A549 (cell line): ENCODE data around the gene HACE1. TPM values are rescaled to one million over a fixed set of nuclear protein-coding genes. Genes with fewer than 3 reads are reported as not detected.

Experiments
- ATAC-seq, 2 experiments: fragments of 200-7000 bp in 1 of 2; fragments of >200 bp in 1 of 2; cut with Nextera tagmentation in 1 of 2; cut with Tn5 transposase in 1 of 2; 3 replicates each; pipeline versions ENCODE4 v1.8.0 to v1.9.1; 2018 to 2020; ENCODE audit warnings: mild to moderate bottlenecking in 1 of 2, moderate library complexity in 1 of 2
- CTCF ChIA-PET: fragments of 300-600 bp; sonication (Branson Sonifier 250); formaldehyde crosslinking; extraction: SDS; loops from one replicate; lab custom pipeline; 2021; ENCODE audit warnings: antibody characterized with exemption, inconsistent platforms; lab: Yijun Ruan, JAX
- POLR2A ChIA-PET: fragments of 350-600 bp; formaldehyde crosslinking; extraction: SDS; loops from one replicate; lab custom pipeline; 2021; ENCODE audit warnings: antibody characterized with exemption, inconsistent platforms; lab: Yijun Ruan, JAX
- DNase-seq, 2 experiments: peaks; one replicate each; pipeline versions ENCODE4 v3.0.0 to v3.0.0-alpha.2; 2011 to 2016; ENCODE audit warnings: low read depth in 1 of 2, low spot score in 1 of 2
- FAIRE-seq: peaks from 2 replicates; lab custom pipeline; 2011; peaks lifted over from hg19 to GRCh38; lab: Jason Lieb, UNC
- H3K27ac ChIP-seq, 2 experiments: fragments of >200 bp; sonication (Bioruptor Twin); formaldehyde crosslinking; 3 replicates each; pipeline ENCODE4 v1.5.1; 2016 to 2017
- H3K4me1 ChIP-seq: fragments of >200 bp; sonication (Bioruptor Twin); formaldehyde crosslinking; 3 replicates; pipeline ENCODE4 v1.6.1; 2016
- H3K4me2 ChIP-seq: fragments of >200 bp; sonication (Bioruptor Twin); formaldehyde crosslinking; 3 replicates; pipeline ENCODE4 v1.6.1; 2016
- H3K4me3 ChIP-seq: fragments of >200 bp; sonication (Bioruptor Twin); formaldehyde crosslinking; 3 replicates; pipeline ENCODE4 v1.5.1; 2016
- H3K9me3 ChIP-seq: fragments of >200 bp; sonication (Bioruptor Twin); formaldehyde crosslinking; 3 replicates; pipeline ENCODE4 v1.6.1; 2016
- CBX2 ChIP-seq: fragments of 200-600 bp; sonication (generic); IDR thresholded peaks from 2 replicates; pipeline ENCODE4 v1.6.1; 2016; ENCODE audit warnings: low read depth, mild to moderate bottlenecking, borderline replicate concordance
- CEBPB ChIP-seq, 2 experiments: fragments of >200 bp in 1 of 2; sonication (Bioruptor Twin) in 1 of 2; formaldehyde crosslinking in 1 of 2; IDR thresholded peaks; 2 replicates each; pipeline ENCODE4 v1.6.1; 2012 to 2016
- CHD4 ChIP-seq: fragments of 200-600 bp; sonication (generic); IDR thresholded peaks from 2 replicates; pipeline ENCODE4 v1.6.1; 2016; ENCODE audit warnings: antibody characterized with exemption, mild to moderate bottlenecking, borderline replicate concordance
- CTCF ChIP-seq: fragments of >200 bp; sonication (Bioruptor Twin); formaldehyde crosslinking; IDR thresholded peaks from 3 replicates; pipeline ENCODE4 v1.5.1; 2016
- EHMT2 ChIP-seq: fragments of 200-600 bp; sonication (generic); IDR thresholded peaks from 2 replicates; pipeline ENCODE4 v1.6.1; 2016; ENCODE audit warnings: antibody characterized with exemption, low read depth, mild to moderate bottlenecking, moderate library complexity
- ELK1 ChIP-seq: fragments of 150-350 bp; IDR thresholded peaks from 2 replicates; pipeline ENCODE4 v1.6.1; 2014; ENCODE audit warnings: low read depth, mild to moderate bottlenecking, low read length
- EP300 ChIP-seq, 2 experiments: fragments of >200 bp; sonication (Bioruptor Twin); formaldehyde crosslinking; IDR thresholded peaks; 2 replicates in 1 of 2; 3 replicates in 1 of 2; pipeline ENCODE4 v1.6.1; 2016 to 2017
- FOSL2 ChIP-seq, 2 experiments: fragments of 450-650 bp in 1 of 2; fragments of >200 bp in 1 of 2; sonication (Bioruptor Twin) in 1 of 2; formaldehyde crosslinking; IDR thresholded peaks; 2 replicates each; pipeline versions ENCODE4 v1.5.0 to v1.6.1; 2016 to 2020; ENCODE audit warnings: mild to moderate bottlenecking in 1 of 2, moderate library complexity in 1 of 2
- GATA3 ChIP-seq: IDR thresholded peaks from 2 replicates; pipeline ENCODE4 v1.6.1; 2012; ENCODE audit warnings: borderline replicate concordance
- HMGXB4 ChIP-seq: fragments of 250-450 bp; sonication (Bioruptor Pico); IDR thresholded peaks from 2 replicates; pipeline ENCODE4 v1.5.0; 2021; ENCODE audit warnings: mild to moderate bottlenecking, moderate library complexity, borderline replicate concordance
- JUNB ChIP-seq: fragments of >200 bp; sonication (Bioruptor Twin); formaldehyde crosslinking; IDR thresholded peaks from 2 replicates; pipeline ENCODE4 v1.6.1; 2016
- MAFK ChIP-seq: fragments of 450-650 bp; IDR thresholded peaks from 2 replicates; pipeline ENCODE4 v1.6.1; 2014; ENCODE audit not compliant: partially characterized antibody
- MAX ChIP-seq: IDR thresholded peaks from 2 replicates; pipeline ENCODE4 v1.6.1; 2012
- MAZ ChIP-seq: fragments of 150-350 bp; IDR thresholded peaks from 2 replicates; pipeline ENCODE4 v1.6.1; 2014; ENCODE audit warnings: antibody characterized with exemption, low read depth, low read length, borderline replicate concordance
- NPAS2 ChIP-seq: fragments of 250-450 bp; sonication (Bioruptor Pico); IDR thresholded peaks from 2 replicates; pipeline ENCODE4 v1.8.0; 2022; ENCODE audit warnings: mild to moderate bottlenecking, moderate library complexity, borderline replicate concordance
- NR3C1 ChIP-seq: fragments of >200 bp; sonication (Bioruptor Twin); formaldehyde crosslinking; IDR thresholded peaks from 3 replicates; pipeline ENCODE4 v1.6.1; 2017
- PHF8 ChIP-seq: fragments of 200-600 bp; sonication (generic); IDR thresholded peaks from 2 replicates; pipeline ENCODE4 v1.6.1; 2016; ENCODE audit warnings: low read depth, mild to moderate bottlenecking, antibody characterized with exemption, moderate library complexity, borderline replicate concordance
- RAD21 ChIP-seq, 2 experiments: fragments of >200 bp in 1 of 2; sonication (Bioruptor Twin) in 1 of 2; formaldehyde crosslinking in 1 of 2; IDR thresholded peaks in 1 of 2; conservative IDR thresholded peaks in 1 of 2; 2 replicates in 1 of 2; 3 replicates in 1 of 2; pipeline ENCODE4 v1.6.1; 2012 to 2018; ENCODE audit warnings: inconsistent platforms in 1 of 2
- RCOR1 ChIP-seq: fragments of 150-350 bp; IDR thresholded peaks from 2 replicates; pipeline ENCODE4 v1.6.1; 2014; ENCODE audit warnings: antibody characterized with exemption, low read length, low read depth
- RFX5 ChIP-seq: fragments of 450-650 bp; IDR thresholded peaks from 2 replicates; pipeline ENCODE4 v1.7.1; 2014; ENCODE audit warnings: antibody characterized with exemption, mild to moderate bottlenecking, moderate library complexity
- SREBF2 ChIP-seq: fragments of 450-650 bp; IDR thresholded peaks from 2 replicates; pipeline ENCODE4 v1.6.1; 2014; ENCODE audit warnings: mild to moderate bottlenecking, moderate library complexity
- ZC3H11A ChIP-seq: fragments of 450-650 bp; IDR thresholded peaks from 2 replicates; pipeline ENCODE4 v1.6.1; 2014; ENCODE audit warnings: antibody characterized with exemption, mild to moderate bottlenecking
- WGBS: methylation state at CpG from one replicate; pipeline ENCODE4 v1.1.6; 2017; ENCODE audit errors: missing lambda C conversion rate; 5-methylcytosine and 5-hydroxymethylcytosine counted together
- polyA plus RNA-seq, 4 experiments: library from polyadenylated mRNA; depleted of rRNA in 3 of 4; stranded (reverse); fragments of >200 nt; fragmentation: RNase III in 1 of 4; extraction: RNeasy Plus Mini Kit Qiagen cat#74134 plus additional on column Dnase treatment in 1 of 4; gene quantifications; 2 replicates in 3 of 4; 3 replicates in 1 of 4; pipeline ENCODE4 v1.2.3, GENCODE V29; 2011 to 2017

The HACE1 gene
- polyA plus RNA-seq, 2 of the 4 experiments (the other 2 are of a cell fraction) = 3.4 to 9.7 TPM

GRCh38 chr6:104686550-104687175 lies 173.1 kb downstream of the HACE1 start:
- CTCF ChIA-PET = interaction anchor here (0.5 to 1.0 kb wide), 2 partner anchors 89 to 100 kb away, joined by 3 read pairs; no protein-coding TSS in a partner anchor
- H3K27ac ChIP-seq = no peak overlapping the region
- no peak for FAIRE-seq
- no peaks in the 10 kb centered on the region for H3K4me1 ChIP-seq
- WGBS = 69% methylated on average over 6 of the region's 6 CpGs
- no peak for TF ChIP-seq MAFK
- no peak for TF ChIP-seq HMGXB4 (CRISPR knock-in tag)
- no peak for TF ChIP-seq PHF8
- no peak for TF ChIP-seq RCOR1
- no peak for TF ChIP-seq MAZ
- no peak for TF ChIP-seq ELK1
- no peak for TF ChIP-seq CBX2
- TF ChIP-seq CHD4 = no peak
- TF ChIP-seq JUNB = no peak
- no peak for TF ChIP-seq GATA3
- TF ChIP-seq MAX = no peak
- no peak for TF ChIP-seq RAD21 (conservative IDR thresholded peaks at IDR 0.05 in 1 of 2, IDR thresholded peaks at IDR 0.05 in 1 of 2)
- TF ChIP-seq ZC3H11A = no peak
- TF ChIP-seq SREBF2 = no peak
- TF ChIP-seq, all 56 proteins: peak for 0
- ATAC-seq (no peak), DNase-seq (no peak)
- Histone ChIP-seq H3K4me3 (no peak overlapping the region), H3K9me3 (no peaks in the 10 kb centered on the region), H3K4me2 (no peak overlapping the region)
- POLR2A ChIA-PET = no interaction called here

- Histone ChIP-seq H3K27ac (no peak overlapping the region), H3K9me3 (no peaks in the 10 kb centered on the region), H3K4me1 (no peaks in the 10 kb centered on the region), H3K4me3 (no peak overlapping the region), H3K4me2 (no peak overlapping the region)
- no peak for ATAC-seq
- no peak for DNase-seq
- ChIA-PET POLR2A (no interaction called here), CTCF (no interaction called here)
- TF ChIP-seq EP300 (IDR thresholded peaks at IDR 0.05) (no peak), FOSL2 (IDR thresholded peaks at IDR 0.05) (no peak), FOSL2 (CRISPR knock-in tag; IDR thresholded peaks at IDR 0.05) (no peak)
- 64% methylated on average over 6 of the region's 6 CpGs for WGBS
- FAIRE-seq = no peak
These were observed 173.7 kb downstream of the HACE1 start for GRCh38 chr6:104685871-104686549.

GRCh38 chr6:104684911-104685415 lies 174.8 kb downstream of the HACE1 start:
- Histone ChIP-seq H3K4me3 (no peak overlapping the region), H3K4me1 (no peaks in the 10 kb centered on the region), H3K4me2 (no peak overlapping the region), H3K9me3 (no peaks in the 10 kb centered on the region), H3K27ac (no peak overlapping the region)
- TF ChIP-seq RFX5 (no peak), CTCF (no peak), JUNB (no peak), ELK1 (no peak), CBX2 (no peak), NR3C1 (no peak), CEBPB (IDR thresholded peaks at IDR 0.05) (no peak), EHMT2 (no peak), NPAS2 (CRISPR knock-in tag) (no peak)
- ATAC-seq = no peak
- no peak for FAIRE-seq
- ChIA-PET CTCF (no interaction called here), POLR2A (no interaction called here)
- 94% methylated on average over 2 of the region's 2 CpGs for WGBS
- no peak for DNase-seq
